ENCODE data around the gene YIPF6.
"Not testable (repeated sequence)": the region's sequence is repeated elsewhere in the genome, so short reads cannot be mapped to it uniquely, and the experiment has no call there.

Gene YIPF6

DNA sequence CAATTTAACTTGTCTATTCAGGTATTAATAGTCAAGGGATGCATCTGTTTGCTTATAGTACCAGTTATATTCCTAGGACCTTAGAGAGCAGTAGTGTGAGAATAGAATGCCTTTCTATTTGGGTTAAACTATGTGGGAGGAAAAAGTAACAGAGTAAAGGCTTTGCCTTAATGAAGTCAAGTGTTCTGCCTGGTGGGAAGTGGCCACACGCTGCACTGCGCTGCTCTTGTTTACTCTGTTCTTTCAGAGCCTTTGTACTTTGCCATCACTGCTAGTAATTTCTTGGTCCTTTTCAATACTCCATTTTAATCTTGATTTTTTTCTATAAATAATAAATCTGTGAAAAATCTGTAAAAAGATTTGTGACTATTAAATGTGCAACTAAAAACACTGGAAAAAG lies 38.0 kb downstream of the YIPF6 start:
- FAIRE-seq (no peak), DNase-seq (ENCODE audit: insufficient read length, low spot score) (no peak)
- TF ChIP-seq, protein P1, sequence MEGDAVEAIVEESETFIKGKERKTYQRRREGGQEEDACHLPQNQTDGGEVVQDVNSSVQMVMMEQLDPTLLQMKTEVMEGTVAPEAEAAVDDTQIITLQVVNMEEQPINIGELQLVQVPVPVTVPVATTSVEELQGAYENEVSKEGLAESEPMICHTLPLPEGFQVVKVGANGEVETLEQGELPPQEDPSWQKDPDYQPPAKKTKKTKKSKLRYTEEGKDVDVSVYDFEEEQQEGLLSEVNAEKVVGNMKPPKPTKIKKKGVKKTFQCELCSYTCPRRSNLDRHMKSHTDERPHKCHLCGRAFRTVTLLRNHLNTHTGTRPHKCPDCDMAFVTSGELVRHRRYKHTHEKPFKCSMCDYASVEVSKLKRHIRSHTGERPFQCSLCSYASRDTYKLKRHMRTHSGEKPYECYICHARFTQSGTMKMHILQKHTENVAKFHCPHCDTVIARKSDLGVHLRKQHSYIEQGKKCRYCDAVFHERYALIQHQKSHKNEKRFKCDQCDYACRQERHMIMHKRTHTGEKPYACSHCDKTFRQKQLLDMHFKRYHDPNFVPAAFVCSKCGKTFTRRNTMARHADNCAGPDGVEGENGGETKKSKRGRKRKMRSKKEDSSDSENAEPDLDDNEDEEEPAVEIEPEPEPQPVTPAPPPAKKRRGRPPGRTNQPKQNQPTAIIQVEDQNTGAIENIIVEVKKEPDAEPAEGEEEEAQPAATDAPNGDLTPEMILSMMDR (IDR thresholded peaks at IDR 0.05; ENCODE audit: insufficient read depth, missing control alignments) = no peak

DNA sequence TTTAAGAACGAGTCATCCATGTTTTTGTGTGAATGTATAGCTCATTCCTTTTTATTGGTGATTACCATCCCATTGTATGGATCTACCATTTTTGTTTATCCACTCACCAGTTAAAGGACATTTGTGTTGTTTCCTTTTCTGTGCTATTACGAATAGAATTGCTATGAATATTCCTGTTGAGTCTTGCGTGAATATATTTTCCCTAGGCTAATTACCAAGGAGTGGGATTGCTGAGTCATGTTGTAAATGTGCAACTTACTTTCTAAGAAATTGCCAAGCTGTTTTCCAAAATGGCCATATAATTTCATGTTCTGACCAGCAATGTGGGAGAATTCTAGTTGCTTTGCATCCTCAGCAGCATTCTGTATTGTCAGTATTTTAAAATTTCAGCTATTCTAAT lies 51.3 kb downstream of the YIPF6 start:
- TF ChIP-seq, protein P1 (IDR thresholded peaks at IDR 0.05; ENCODE audit: insufficient read depth, missing control alignments) = no peak
- FAIRE-seq = no peak

DNA sequence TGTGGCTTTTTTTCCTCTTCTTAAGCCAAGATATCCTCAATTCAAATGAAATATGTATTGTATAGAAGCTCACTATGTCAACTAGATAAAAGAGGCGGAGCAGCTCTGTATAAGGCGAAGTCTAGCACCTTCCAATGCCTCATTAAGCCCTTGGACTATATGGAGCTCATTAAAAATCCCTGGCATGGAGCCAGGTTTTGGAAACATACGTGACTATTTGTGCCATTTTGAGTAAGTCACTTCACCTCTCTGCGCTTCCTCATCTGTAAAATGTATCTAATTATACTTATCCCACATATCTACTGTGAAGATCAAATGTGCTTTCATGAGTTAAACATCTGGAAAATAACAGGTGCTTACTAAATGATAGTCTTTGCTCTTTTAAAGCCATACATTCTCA lies 57.2 kb downstream of the YIPF6 start:
- TF ChIP-seq, protein P1 (IDR thresholded peaks at IDR 0.05; ENCODE audit: insufficient read depth, missing control alignments) = no peak
- DNase-seq (ENCODE audit: insufficient read length, low spot score) (no peak), FAIRE-seq (no peak)

More for the DNA sequence above, 51.3 kb downstream of the YIPF6 start:
- no peak for DNase-seq (ENCODE audit: insufficient read length, low spot score)

DNA sequence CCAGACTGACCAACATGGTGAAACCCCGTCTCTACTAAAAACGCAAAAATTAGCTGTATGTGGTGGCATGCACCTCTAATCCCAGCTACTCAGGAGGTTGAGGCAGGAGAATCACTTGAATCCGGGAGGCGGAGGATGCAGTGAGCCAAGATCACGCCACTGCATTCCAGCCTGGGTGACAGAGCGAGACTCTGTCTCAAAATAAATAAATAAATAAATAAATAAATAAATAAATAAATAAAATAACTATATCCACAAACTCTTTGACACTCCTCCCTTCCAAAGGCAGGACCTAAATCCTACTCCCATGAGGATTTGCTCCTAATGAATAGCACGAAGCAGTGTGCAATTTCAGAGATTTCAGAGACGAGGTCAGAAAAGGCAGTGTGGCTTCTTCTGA lies 58.3 kb downstream of the YIPF6 start:
- not testable (repeated sequence) for DNase-seq (ENCODE audit: insufficient read length, low spot score); FAIRE-seq

DNA sequence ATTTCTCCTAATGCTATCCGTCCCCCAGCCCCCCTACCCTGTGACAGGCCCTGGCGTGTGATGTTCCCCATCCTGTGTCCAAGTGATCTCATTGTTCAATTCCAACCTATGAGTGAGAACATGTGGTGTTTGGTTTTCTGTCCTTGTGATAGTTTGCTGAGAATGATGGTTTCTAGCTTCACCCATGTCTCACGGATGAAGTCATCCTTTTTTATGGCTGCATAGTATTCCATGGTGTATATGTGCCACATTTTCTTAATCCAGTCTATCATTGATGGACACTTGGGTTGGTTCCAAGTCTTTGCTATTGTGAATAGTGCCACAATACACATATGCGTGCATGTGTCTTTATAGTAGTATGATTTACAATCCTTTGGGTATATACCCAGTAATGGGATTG lies 61.1 kb downstream of the YIPF6 start:
- FAIRE-seq; DNase-seq (ENCODE audit: insufficient read length, low spot score): not testable (repeated sequence)

DNA sequence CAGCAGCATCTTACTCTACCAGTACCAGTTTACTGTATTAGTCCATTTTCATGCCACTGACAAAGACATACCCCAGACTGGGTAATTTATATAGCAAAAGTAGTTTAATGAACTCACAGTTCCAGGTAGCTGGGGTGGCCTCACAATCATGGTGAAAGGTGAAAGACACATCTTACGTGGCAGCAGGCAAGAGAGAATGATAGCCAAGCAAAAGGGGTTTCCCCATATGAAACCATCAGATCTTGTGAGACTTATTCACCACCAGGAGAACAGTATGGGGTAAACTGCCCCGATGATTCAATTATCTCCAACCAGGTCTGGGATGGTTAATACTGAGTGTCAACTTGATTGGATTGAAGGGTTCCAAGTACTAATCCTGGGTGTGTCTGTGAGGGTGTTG lies 69.3 kb downstream of the YIPF6 start:
- DNase-seq (ENCODE audit: insufficient read length, low spot score) = no peak
- no peak for FAIRE-seq
- TF ChIP-seq, protein P1 (IDR thresholded peaks at IDR 0.05; ENCODE audit: insufficient read depth, missing control alignments) = no peak

DNA sequence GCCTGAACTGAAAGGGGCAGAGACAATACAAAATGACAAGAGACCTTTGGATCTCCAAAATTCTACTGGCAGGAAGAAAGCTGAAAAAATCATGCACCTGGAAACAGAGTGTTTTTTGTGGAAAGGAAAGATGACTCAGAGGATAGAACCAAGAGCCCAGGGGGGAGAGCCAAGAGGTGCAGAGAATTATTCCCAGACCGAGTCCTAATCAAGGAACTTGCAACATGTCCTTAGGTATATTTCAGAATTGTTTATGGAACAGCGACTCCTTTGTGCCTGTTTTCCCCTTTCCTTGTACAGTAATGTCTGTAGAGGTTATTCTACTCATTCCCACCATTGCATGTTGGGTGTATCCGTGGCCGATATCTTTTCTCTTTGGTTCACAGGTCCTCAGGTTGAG lies 71.7 kb downstream of the YIPF6 start:
- FAIRE-seq = no peak
- DNase-seq (ENCODE audit: insufficient read length, low spot score) = no peak
- TF ChIP-seq, protein P1 (IDR thresholded peaks at IDR 0.05; ENCODE audit: insufficient read depth, missing control alignments) = no peak

DNA sequence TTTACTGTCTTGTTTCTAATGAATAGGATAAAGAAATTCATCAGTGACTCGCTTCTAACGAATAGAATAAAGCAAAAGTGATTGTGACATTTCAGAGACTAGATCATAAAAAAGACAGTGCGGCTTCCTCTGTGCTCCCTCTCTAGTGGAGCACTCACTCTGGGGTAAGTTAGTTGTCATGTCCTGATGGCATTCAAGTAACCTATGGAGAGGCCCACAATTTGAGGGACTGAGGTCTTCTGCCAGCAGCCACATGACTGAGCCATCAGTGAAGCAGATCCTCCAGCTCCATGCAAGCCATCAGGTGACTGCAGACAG lies 72.4 kb downstream of the YIPF6 start:
- DNase-seq (ENCODE audit: insufficient read length, low spot score) (no peak), FAIRE-seq (no peak)
- TF ChIP-seq, protein P1 (IDR thresholded peaks at IDR 0.05; ENCODE audit: insufficient read depth, missing control alignments) = no peak

All from D721Med (cell line).